CD4-positive, alpha-beta T cell treated with Interleukin-2 at 100 ng/mL for 4 hours (primary cell): ENCODE data around the gene FAM32A.

Experiments
- DNase-seq: peaks from one replicate; pipeline ENCODE4 v3.0.0-alpha.2; 2020; ENCODE audit warnings: low spot score

Gene FAM32A

GRCh38 chr19:16185123-16185767, at the start of gene FAM32A:
Gene FAM32A, plus strand, starts transcription at chr19:16185410. Its CDS starts 33 bp downstream, at chr19:16185443.
- peak; percentile 100 for DNase-seq

- no peak for DNase-seq
Measured at GRCh38 chr19:16135430-16136127, 49.6 kb upstream of the FAM32A start.

- no peak for DNase-seq
Measured at GRCh38 chr19:16136185-16136999, 48.8 kb upstream of the FAM32A start.

GRCh38 chr19:16139752-16140151, 45.5 kb upstream of the FAM32A start:
- DNase-seq: no peak

- no peak for DNase-seq
Measured at GRCh38 chr19:16141043-16141442, 44.2 kb upstream of the FAM32A start.

- DNase-seq: no peak
Measured at GRCh38 chr19:16142032-16142580, 43.1 kb upstream of the FAM32A start.

- DNase-seq: peak; percentile 80
Measured at GRCh38 chr19:16143399-16144215, 41.6 kb upstream of the FAM32A start, which contains the start of gene HSH2D. Gene HSH2D, plus strand, starts transcription at chr19:16143685. Its CDS starts 5,066 bp downstream, at chr19:16148751.

GRCh38 chr19:16144216-16144581, 41.0 kb upstream of the FAM32A start:
- DNase-seq: no peak

- DNase-seq: no peak
Measured at GRCh38 chr19:16146112-16146511, 39.1 kb upstream of the FAM32A start.

GRCh38 chr19:16148443-16149229, 36.6 kb upstream of the FAM32A start:
- DNase-seq: no peak

GRCh38 chr19:16153582-16154336, 31.5 kb upstream of the FAM32A start:
- no peak for DNase-seq

- DNase-seq: no peak
Measured at GRCh38 chr19:16154557-16154956, 30.7 kb upstream of the FAM32A start.

- DNase-seq: no peak
Measured at GRCh38 chr19:16155128-16155527, 30.1 kb upstream of the FAM32A start.

- DNase-seq: no peak
Measured at GRCh38 chr19:16156904-16157303, 28.3 kb upstream of the FAM32A start.

- no peak for DNase-seq
Measured at GRCh38 chr19:16157601-16158000, 27.6 kb upstream of the FAM32A start.

- no peak for DNase-seq
Measured at GRCh38 chr19:16159655-16160054, 25.6 kb upstream of the FAM32A start.

- DNase-seq: no peak
Measured at GRCh38 chr19:16160445-16160942, 24.7 kb upstream of the FAM32A start.

GRCh38 chr19:16160943-16161560, 24.2 kb upstream of the FAM32A start:
- DNase-seq: no peak

GRCh38 chr19:16161840-16162239, 23.4 kb upstream of the FAM32A start:
- DNase-seq: no peak
